IMR-90 (cell line): ENCODE data around the gene CALY. TPM values are rescaled to one million over a fixed set of nuclear protein-coding genes. Genes with fewer than 3 reads are reported as not detected.

Experiments used
- ATAC-seq: fragments of 200-7000 bp; cut with Tn5 transposase; 2 replicates; pipeline ENCODE4 v1.9.1; 2020; ENCODE audit warnings: low read depth, mild to moderate bottlenecking, moderate library complexity
- BruUV-seq: library from RNA; stranded (reverse); fragments of 400-500 nt; replicated peaks from 2 replicates; lab custom pipeline; 2021; lab: Mats Ljungman, UMichigan
- CTCF ChIA-PET: fragments of 300-600 bp; formaldehyde crosslinking; extraction: SDS; loops from one replicate; lab custom pipeline; 2021; ENCODE audit warnings: antibody characterized with exemption; lab: Yijun Ruan, JAX
- POLR2A ChIA-PET: fragments of 300-600 bp; sonication (Branson Sonifier 250); formaldehyde crosslinking; loops from one replicate; lab custom pipeline; 2022; ENCODE audit warnings: antibody characterized with exemption; ENCODE audit not compliant: unreplicated experiment; lab: Charles Lee
- DNase-seq: peaks from one replicate; pipeline ENCODE4 v3.0.0; 2013
- H2AFZ ChIP-seq: replicated peaks from 2 replicates; pipeline ENCODE3; 2013; ENCODE audit warnings: low read length, mild to moderate bottlenecking; ENCODE audit not compliant: poor library complexity
- H2AK5ac ChIP-seq: 2 replicates; pipeline ENCODE4 v1.6.1; 2013; ENCODE audit warnings: low read depth, low read length, inconsistent platforms
- H2AK9ac ChIP-seq: replicated peaks from 2 replicates; pipeline ENCODE3; 2013; ENCODE audit warnings: mild to moderate bottlenecking, low read depth, low read length, moderate library complexity; ENCODE audit not compliant: poor library complexity
- H2BK120ac ChIP-seq: 2 replicates; pipeline ENCODE4 v1.6.1; 2013; ENCODE audit warnings: low read depth, low read length, inconsistent platforms
- H2BK15ac ChIP-seq: 3 replicates; pipeline ENCODE4 v1.6.1; 2013; ENCODE audit warnings: low read depth, low read length, inconsistent platforms
- H2BK20ac ChIP-seq: 2 replicates; pipeline ENCODE4 v1.6.1; 2013; ENCODE audit warnings: low read depth, mild to moderate bottlenecking, inconsistent platforms, low read length, moderate library complexity
- H2BK5ac ChIP-seq: 2 replicates; pipeline ENCODE4 v1.6.1; 2013; ENCODE audit warnings: mild to moderate bottlenecking, low read depth, low read length, inconsistent platforms; ENCODE audit not compliant: poor library complexity, severe bottlenecking
- H3K14ac ChIP-seq: replicated peaks from 2 replicates; pipeline ENCODE4 v1.6.1; 2013; ENCODE audit warnings: low read depth, low read length, inconsistent platforms
- H3K18ac ChIP-seq: 2 replicates; pipeline ENCODE4 v1.6.1; 2013; ENCODE audit warnings: low read depth, low read length, control low read depth
- H3K23ac ChIP-seq: 2 replicates; pipeline ENCODE4 v1.6.1; 2013; ENCODE audit warnings: low read depth, low read length, inconsistent platforms
- H3K27ac ChIP-seq: 2 replicates; pipeline ENCODE4 v1.5.1; 2013; ENCODE audit warnings: mild to moderate bottlenecking, control low read depth, low read length; ENCODE audit not compliant: insufficient read depth
- H3K27me3 ChIP-seq: 2 replicates; pipeline ENCODE4 v1.6.1; 2013; ENCODE audit warnings: low read length; ENCODE audit not compliant: control insufficient read depth, insufficient read depth
- H3K36me3 ChIP-seq: 2 replicates; pipeline ENCODE4 v1.6.1; 2013; ENCODE audit warnings: low read length, mixed read lengths; ENCODE audit not compliant: control insufficient read depth, insufficient read depth
- H3K4ac ChIP-seq: 2 replicates; pipeline ENCODE4 v1.6.1; 2013; ENCODE audit warnings: low read depth, low read length, inconsistent platforms
- H3K4me1 ChIP-seq: 2 replicates; pipeline ENCODE4 v1.6.1; 2013; ENCODE audit warnings: low read length, mixed read lengths; ENCODE audit not compliant: control insufficient read depth, insufficient read depth
- H3K4me2 ChIP-seq: 2 replicates; pipeline ENCODE4 v1.6.1; 2013; ENCODE audit warnings: low read depth, mild to moderate bottlenecking, control low read depth, low read length, moderate library complexity
- H3K4me3 ChIP-seq: 2 replicates; pipeline ENCODE4 v1.5.1; 2013; ENCODE audit warnings: low read depth, mild to moderate bottlenecking, control low read depth, low read length, moderate library complexity; ENCODE audit not compliant: insufficient read depth
- H3K56ac ChIP-seq: 2 replicates; pipeline ENCODE4 v1.6.1; 2013; ENCODE audit warnings: low read length, inconsistent platforms; ENCODE audit not compliant: insufficient read depth; ENCODE audit errors: extremely low read depth
- H3K79me1 ChIP-seq, 2 experiments: 2 replicates each; pipeline ENCODE4 v1.6.1; 2013; ENCODE audit warnings: low read length in 2 of 2, inconsistent platforms in 1 of 2, low read depth in 1 of 2
- H3K9ac ChIP-seq: 2 replicates; pipeline ENCODE4 v1.6.1; 2013; ENCODE audit warnings: low read depth, low read length, control low read depth
- H3K9me1 ChIP-seq: 2 replicates; pipeline ENCODE4 v1.6.1; 2013; ENCODE audit warnings: low read length, inconsistent platforms; ENCODE audit not compliant: insufficient read depth
- H3K9me3 ChIP-seq: 2 replicates; pipeline ENCODE4 v1.6.1; 2013; ENCODE audit warnings: low read length; ENCODE audit not compliant: control insufficient read depth, insufficient read depth
- H4K20me1 ChIP-seq: 2 replicates; pipeline ENCODE4 v1.6.1; 2013; ENCODE audit warnings: low read length, inconsistent platforms; ENCODE audit not compliant: insufficient read depth
- H4K5ac ChIP-seq: 2 replicates; pipeline ENCODE4 v1.6.1; 2013; ENCODE audit warnings: mild to moderate bottlenecking, low read depth, low read length, control low read depth
- H4K8ac ChIP-seq, 2 experiments: 2 replicates each; pipeline ENCODE4 v1.6.1; 2013; ENCODE audit warnings: low read depth in 2 of 2, low read length in 2 of 2, control low read depth in 1 of 2, inconsistent platforms in 1 of 2
- H4K91ac ChIP-seq: 2 replicates; pipeline ENCODE4 v1.6.1; 2013; ENCODE audit warnings: low read depth, low read length, inconsistent platforms; ENCODE audit not compliant: insufficient read depth
- BHLHE40 ChIP-seq: fragments of 150-350 bp; IDR thresholded peaks from 2 replicates; pipeline ENCODE4 v1.6.1; 2016; ENCODE audit warnings: mild to moderate bottlenecking, low read depth, low read length
- CEBPB ChIP-seq: IDR thresholded peaks from 2 replicates; pipeline ENCODE4 v1.6.1; 2012; ENCODE audit warnings: low read depth, low read length, improper control_type of control experiment
- CHD1 ChIP-seq: IDR thresholded peaks from 2 replicates; pipeline ENCODE4 v1.6.1; 2012; ENCODE audit warnings: low read depth, low read length, improper control_type of control experiment
- FOS ChIP-seq: fragments of 150-350 bp; IDR thresholded peaks from 2 replicates; pipeline ENCODE4 v1.6.1; 2016; ENCODE audit warnings: low read depth, low read length
- MAFK ChIP-seq: IDR thresholded peaks from 2 replicates; pipeline ENCODE4 v1.6.1; 2012; ENCODE audit warnings: low read depth, low read length, improper control_type of control experiment
- MAZ ChIP-seq: IDR thresholded peaks from 2 replicates; pipeline ENCODE4 v1.6.1; 2012; ENCODE audit warnings: low read depth, mild to moderate bottlenecking, low read length, improper control_type of control experiment, moderate library complexity, borderline replicate concordance
- MXI1 ChIP-seq: IDR thresholded peaks from 2 replicates; pipeline ENCODE4 v1.6.1; 2012; ENCODE audit warnings: low read depth, mild to moderate bottlenecking, low read length, moderate library complexity, borderline replicate concordance
- NFE2L2 ChIP-seq: fragments of 150-350 bp; IDR thresholded peaks from 2 replicates; pipeline ENCODE4 v1.6.1; 2016; ENCODE audit warnings: low read depth, mild to moderate bottlenecking, low read length
- POLR2A ChIP-seq: IDR thresholded peaks from 2 replicates; pipeline ENCODE4 v1.6.1; 2012; ENCODE audit warnings: mild to moderate bottlenecking, low read depth, low read length
- RAD21 ChIP-seq: IDR thresholded peaks from 2 replicates; pipeline ENCODE4 v1.6.1; 2012; ENCODE audit warnings: low read length, improper control_type of control experiment
- RCOR1 ChIP-seq: IDR thresholded peaks from 2 replicates; pipeline ENCODE4 v1.6.1; 2012; ENCODE audit warnings: mild to moderate bottlenecking, low read length, improper control_type of control experiment; ENCODE audit not compliant: insufficient replicate concordance
- RFX5 ChIP-seq: IDR thresholded peaks from 2 replicates; pipeline ENCODE4 v1.8.0; 2012; ENCODE audit warnings: low read depth, mild to moderate bottlenecking, low read length, moderate library complexity
- SMC3 ChIP-seq: fragments of 150-350 bp; IDR thresholded peaks from 2 replicates; pipeline ENCODE4 v1.6.1; 2016; ENCODE audit warnings: low read depth, mild to moderate bottlenecking, antibody characterized with exemption, low read length, moderate library complexity
- WGBS, 2 experiments: methylation state at CpG; one replicate each; pipeline versions ENCODE4 v1.1.5 to v1.1.7; 2013; ENCODE audit warnings: missing lambda C conversion rate in 2 of 2; ENCODE audit not compliant: insufficient read length in 1 of 2; ENCODE audit errors: extremely low coverage in 2 of 2; 5-methylcytosine and 5-hydroxymethylcytosine counted together
- dilution Hi-C: fragments of 300-500 bp; cut with HindIII; formaldehyde crosslinking; loops from one replicate; pipeline ENCODE4 v1.14.3; 2018; ENCODE audit warnings: low sequenced_read_pairs; ENCODE audit not compliant: unreplicated experiment
- in situ Hi-C: fragments of 300-500 bp; cut with MboI; formaldehyde crosslinking; loops from 3 replicates; pipeline ENCODE4 v1.14.3; 2019; ENCODE audit warnings: low sequenced_read_pairs, inconsistent platforms, mixed read lengths
- intact Hi-C: fragments of 100-400 bp; cut with micrococcal nuclease; formaldehyde crosslinking; loops from 2 replicates; pipeline ENCODE4 v1.10.0; 2022
- polyA plus RNA-seq, 3 experiments: library from polyadenylated mRNA; depleted of rRNA; stranded (reverse); fragments of >200 nt; gene quantifications; 2 replicates each; pipeline ENCODE4 v1.2.3, GENCODE V29; 2012; ENCODE audit warnings: low replicate concordance in 1 of 3
- total RNA-seq: library from RNA; depleted of rRNA; stranded (reverse); fragments of >200 nt; gene quantifications from 2 replicates; pipeline ENCODE4 v1.2.3, GENCODE V29; 2012
- TF ChIP-seq, protein P1 (sequence below): fragments of 150-350 bp; IDR thresholded peaks from 2 replicates; pipeline ENCODE4 v1.6.1; 2016; ENCODE audit warnings: low read depth, mild to moderate bottlenecking, low read length, moderate library complexity, borderline replicate concordance
- TF ChIP-seq, protein P2 (sequence below): conservative IDR thresholded peaks from 2 replicates; pipeline ENCODE4 v1.5.1; 2012; ENCODE audit warnings: mild to moderate bottlenecking, low read depth, low read length, improper control_type of control experiment
- TF ChIP-seq, protein P3 (sequence below): fragments of 150-350 bp; IDR thresholded peaks from 2 replicates; pipeline ENCODE4 v1.6.1; 2017; ENCODE audit warnings: mild to moderate bottlenecking, antibody characterized with exemption, low read length, low read depth

The CALY gene
- total and polyA plus RNA-seq, 2 of the 4 experiments (the other 2 are of a cell fraction): 0.34 TPM; not detected in 1

DNA sequence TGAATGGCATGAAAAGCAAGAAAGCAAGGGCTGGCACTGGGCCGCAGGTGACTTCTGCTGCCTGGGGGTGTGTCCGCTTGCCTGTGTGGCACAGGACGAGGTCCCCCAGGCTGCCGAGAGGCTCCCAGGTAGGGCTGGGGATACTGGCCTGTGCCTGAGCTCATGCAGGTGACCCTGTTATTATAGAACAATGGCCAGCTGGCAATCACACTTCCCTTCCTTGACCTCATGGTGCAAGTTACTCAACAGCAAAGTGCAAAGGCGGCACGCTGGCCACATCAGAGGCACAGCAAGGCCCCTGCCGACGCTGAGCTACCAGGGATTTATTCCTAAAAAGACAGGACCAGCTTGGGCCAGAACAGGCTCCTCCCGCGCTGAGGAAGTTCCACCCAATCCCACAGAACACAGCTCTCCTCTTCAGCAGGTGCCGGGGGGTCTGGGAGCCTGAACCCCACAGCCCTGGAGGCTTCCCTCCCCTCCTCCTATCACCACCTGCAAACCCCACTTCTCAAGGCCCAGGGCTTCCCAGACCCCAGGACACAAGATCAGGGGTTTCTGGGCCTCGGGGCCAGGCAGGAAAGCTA lies 58.6 kb downstream of the CALY start:
- Histone ChIP-seq H2BK20ac (no peak overlapping the region), H4K5ac (no peak overlapping the region), H3K9me3 (no peaks in the 10 kb centered on the region), H4K91ac (no peak overlapping the region), H3K14ac (no peak overlapping the region), H3K9ac (no peak overlapping the region), H3K79me1 (peaks cover 0 to 3% of the 10 kb centered on the region in 2 experiments; a peak in 1 of 4 replicates), H3K4me2 (no peak overlapping the region), H3K27ac (no peak overlapping the region), H4K20me1 (peaks cover 7% of the 10 kb centered on the region; the same call in 1 of the 2 replicates), H3K4me3 (no peak overlapping the region), H3K4ac (no peak overlapping the region), H3K9me1 (0 out of 2 replicates have a peak, but pooled peaks cover 4% of the 10 kb centered on the region), H2BK15ac (no peak overlapping the region), H3K56ac (no peak overlapping the region), H2BK5ac (no peak overlapping the region), H4K8ac (no peak overlapping the region), H3K18ac (no peak overlapping the region), H3K23ac (no peak overlapping the region), H2AFZ (peak overlapping the region; percentile 75), H3K4me1 (peaks cover 10% of the 10 kb centered on the region), H2AK9ac (no peak overlapping the region), H2BK120ac (no peak overlapping the region), H2AK5ac (0 out of 2 replicates have a peak overlapping the region, but pooled peaks have one; percentile 9), H3K36me3 (peaks cover 33% of the 10 kb centered on the region), H3K27me3 (peaks cover 9% of the 10 kb centered on the region)
- in situ Hi-C loops (no loop called here), intact Hi-C loops (no loop called here), dilution Hi-C loops (no loop called here)
- ChIA-PET CTCF (no interaction called here), POLR2A (no interaction called here)
- WGBS, 2 experiments: 67% methylated on average over 1 of the region's 12 CpGs; no CpG with 5 or more reads in 1 of the 2 experiments
- no peak for DNase-seq
- no peak for ATAC-seq
- no TSS peak for BruUV-seq
- TF ChIP-seq MAFK (no peak), CHD1 (no peak), POLR2A (no peak), FOS (no peak), RAD21 (no peak), BHLHE40 (no peak), MXI1 (no peak), RFX5 (no peak), MAZ (no peak), SMC3 (no peak), CEBPB (no peak), RCOR1 (no peak), NFE2L2 (no peak)
- TF ChIP-seq, protein P1, sequence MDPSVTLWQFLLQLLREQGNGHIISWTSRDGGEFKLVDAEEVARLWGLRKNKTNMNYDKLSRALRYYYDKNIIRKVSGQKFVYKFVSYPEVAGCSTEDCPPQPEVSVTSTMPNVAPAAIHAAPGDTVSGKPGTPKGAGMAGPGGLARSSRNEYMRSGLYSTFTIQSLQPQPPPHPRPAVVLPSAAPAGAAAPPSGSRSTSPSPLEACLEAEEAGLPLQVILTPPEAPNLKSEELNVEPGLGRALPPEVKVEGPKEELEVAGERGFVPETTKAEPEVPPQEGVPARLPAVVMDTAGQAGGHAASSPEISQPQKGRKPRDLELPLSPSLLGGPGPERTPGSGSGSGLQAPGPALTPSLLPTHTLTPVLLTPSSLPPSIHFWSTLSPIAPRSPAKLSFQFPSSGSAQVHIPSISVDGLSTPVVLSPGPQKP: no peak
- TF ChIP-seq, protein P2, sequence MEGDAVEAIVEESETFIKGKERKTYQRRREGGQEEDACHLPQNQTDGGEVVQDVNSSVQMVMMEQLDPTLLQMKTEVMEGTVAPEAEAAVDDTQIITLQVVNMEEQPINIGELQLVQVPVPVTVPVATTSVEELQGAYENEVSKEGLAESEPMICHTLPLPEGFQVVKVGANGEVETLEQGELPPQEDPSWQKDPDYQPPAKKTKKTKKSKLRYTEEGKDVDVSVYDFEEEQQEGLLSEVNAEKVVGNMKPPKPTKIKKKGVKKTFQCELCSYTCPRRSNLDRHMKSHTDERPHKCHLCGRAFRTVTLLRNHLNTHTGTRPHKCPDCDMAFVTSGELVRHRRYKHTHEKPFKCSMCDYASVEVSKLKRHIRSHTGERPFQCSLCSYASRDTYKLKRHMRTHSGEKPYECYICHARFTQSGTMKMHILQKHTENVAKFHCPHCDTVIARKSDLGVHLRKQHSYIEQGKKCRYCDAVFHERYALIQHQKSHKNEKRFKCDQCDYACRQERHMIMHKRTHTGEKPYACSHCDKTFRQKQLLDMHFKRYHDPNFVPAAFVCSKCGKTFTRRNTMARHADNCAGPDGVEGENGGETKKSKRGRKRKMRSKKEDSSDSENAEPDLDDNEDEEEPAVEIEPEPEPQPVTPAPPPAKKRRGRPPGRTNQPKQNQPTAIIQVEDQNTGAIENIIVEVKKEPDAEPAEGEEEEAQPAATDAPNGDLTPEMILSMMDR: no peak
- TF ChIP-seq, protein P3, sequence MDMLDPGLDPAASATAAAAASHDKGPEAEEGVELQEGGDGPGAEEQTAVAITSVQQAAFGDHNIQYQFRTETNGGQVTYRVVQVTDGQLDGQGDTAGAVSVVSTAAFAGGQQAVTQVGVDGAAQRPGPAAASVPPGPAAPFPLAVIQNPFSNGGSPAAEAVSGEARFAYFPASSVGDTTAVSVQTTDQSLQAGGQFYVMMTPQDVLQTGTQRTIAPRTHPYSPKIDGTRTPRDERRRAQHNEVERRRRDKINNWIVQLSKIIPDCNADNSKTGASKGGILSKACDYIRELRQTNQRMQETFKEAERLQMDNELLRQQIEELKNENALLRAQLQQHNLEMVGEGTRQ: no peak
